ENCODE measurements around the gene ARRDC2. TPM values are rescaled to one million over a fixed set of nuclear protein-coding genes. Genes with fewer than 3 reads are reported as not detected.
"Not testable (repeated sequence)": the region's sequence is repeated elsewhere in the genome, so short reads cannot be mapped to it uniquely, and the experiment has no call there.

The ARRDC2 gene
- total RNA-seq, 1 donor: 8.0 TPM

- TF ChIP-seq CTCF (IDR thresholded peaks at IDR 0.05; ENCODE audit: insufficient read depth, low read length): no peak
- no peak overlapping the region for H3K4me3 ChIP-seq (ENCODE audit: low read depth, low read length)
- DNase-seq (ENCODE audit: low read depth): no peak
These were observed 32.9 kb upstream of the ARRDC2 start for GRCh38 chr19:17975032-17975431.

- no peak for TF ChIP-seq CTCF (IDR thresholded peaks at IDR 0.05; ENCODE audit: insufficient read depth, low read length)
- no peak for DNase-seq (ENCODE audit: low read depth)
These were observed 30.9 kb upstream of the ARRDC2 start for GRCh38 chr19:17977021-17977420.

GRCh38 chr19:17977488-17977887 lies 30.5 kb upstream of the ARRDC2 start:
- TF ChIP-seq CTCF (IDR thresholded peaks at IDR 0.05; ENCODE audit: insufficient read depth, low read length): no peak
- DNase-seq (ENCODE audit: low read depth): no peak

More at GRCh38 chr19:17977021-17977420, 30.9 kb upstream of the ARRDC2 start:
- H3K4me3 ChIP-seq (ENCODE audit: low read depth, low read length): no peak overlapping the region

GRCh38 chr19:17981611-17982010 lies 26.4 kb upstream of the ARRDC2 start:
- no peak for DNase-seq (ENCODE audit: low read depth)
- TF ChIP-seq CTCF (IDR thresholded peaks at IDR 0.05; ENCODE audit: insufficient read depth, low read length): no peak
- no peak overlapping the region for H3K4me3 ChIP-seq (ENCODE audit: low read depth, low read length)

More at GRCh38 chr19:17977488-17977887, 30.5 kb upstream of the ARRDC2 start:
- H3K4me3 ChIP-seq (ENCODE audit: low read depth, low read length): no peak overlapping the region

GRCh38 chr19:17982430-17982829 lies 25.5 kb upstream of the ARRDC2 start:
- no peak for DNase-seq (ENCODE audit: low read depth)
- no peak overlapping the region for H3K4me3 ChIP-seq (ENCODE audit: low read depth, low read length)

GRCh38 chr19:17985037-17985818 lies 22.7 kb upstream of the ARRDC2 start:
- no peak for DNase-seq (ENCODE audit: low read depth)
- TF ChIP-seq CTCF (IDR thresholded peaks at IDR 0.05; ENCODE audit: insufficient read depth, low read length): no peak
- H3K4me3 ChIP-seq (ENCODE audit: low read depth, low read length): no peak overlapping the region

More at GRCh38 chr19:17982430-17982829, 25.5 kb upstream of the ARRDC2 start:
- TF ChIP-seq CTCF (IDR thresholded peaks at IDR 0.05; ENCODE audit: insufficient read depth, low read length): no peak

- not testable (repeated sequence) for DNase-seq (ENCODE audit: low read depth); H3K4me3 ChIP-seq (ENCODE audit: low read depth, low read length)
These were observed 21.4 kb upstream of the ARRDC2 start for GRCh38 chr19:17986569-17986968.

Data from fibroblast of the aortic adventitia (primary cell).